ENCODE data around the gene BMF. TPM values are rescaled to one million over a fixed set of nuclear protein-coding genes. Genes with fewer than 3 reads are reported as not detected.
"Not testable (repeated sequence)": the region's sequence is repeated elsewhere in the genome, so short reads cannot be mapped to it uniquely, and the experiment has no call there.

BMF gene
- total and polyA plus RNA-seq, 2 donors (not counting 1 experiment from before 2014, with no cell fraction given) = 2.2 to 8.6 TPM

- TF ChIP-seq CTCF (conservative IDR thresholded peaks at IDR 0.05 in 1 of 2, IDR thresholded peaks at IDR 0.05 in 1 of 2; ENCODE audit: low read depth in 1 of 2, low read length in 2 of 2) (no peak), EZH2 (IDR thresholded peaks at IDR 0.05; ENCODE audit: low read length, missing control alignments) (no peak)
- H3K9ac ChIP-seq (ENCODE audit: insufficient read depth, low read length) = no peak overlapping the region
- H3K36me3 ChIP-seq (ENCODE audit: control insufficient read depth, insufficient read depth, low read length) = no peaks in the 10 kb centered on the region
Observed at GRCh38 chr15:40130118-40130517, 21.4 kb upstream of the BMF start.

GRCh38 chr15:40128766-40129660 is 20.3 kb upstream of the BMF start:
- Histone ChIP-seq H3K27me3 (ENCODE audit: control insufficient read depth, insufficient read depth, low read length) (peaks cover 3% of the 10 kb centered on the region), H3K4me2 (ENCODE audit: extremely low read depth, insufficient read depth, low read length) (no peak overlapping the region), H3K4me1 (ENCODE audit: control insufficient read depth, extremely low read depth, insufficient read depth, low read length) (no peaks in the 10 kb centered on the region), H3K79me2 (ENCODE audit: control insufficient read depth, insufficient read depth, low read length) (no peaks in the 10 kb centered on the region), H3K9ac (ENCODE audit: insufficient read depth, low read length) (no peak overlapping the region), H2AFZ (ENCODE audit: low read length) (no peak overlapping the region), H4K20me1 (ENCODE audit: control insufficient read depth, extremely low read depth, insufficient read depth, low read length) (no peaks in the 10 kb centered on the region), H3K36me3 (ENCODE audit: control insufficient read depth, insufficient read depth, low read length) (no peaks in the 10 kb centered on the region), H3K4me3 (replicated peaks in 1 of 4; ENCODE audit: control extremely low read depth in 1 of 4, insufficient read depth in 1 of 4, low read depth in 3 of 4, low read length in 4 of 4) (no peak overlapping the region), H3K27ac (ENCODE audit: insufficient read depth, low read length) (no peak overlapping the region), H3K9me3 (ENCODE audit: control insufficient read depth, insufficient read depth, low read depth, low read length) (no peaks in the 10 kb centered on the region)
- DNase-seq (ENCODE audit: low read depth in 2 of 2) = no peak
- TF ChIP-seq EZH2 (IDR thresholded peaks at IDR 0.05; ENCODE audit: low read length, missing control alignments) = no peak

More at GRCh38 chr15:40130118-40130517, 21.4 kb upstream of the BMF start:
- no peak overlapping the region for H2AFZ ChIP-seq (ENCODE audit: low read length)
- H3K79me2 ChIP-seq (ENCODE audit: control insufficient read depth, insufficient read depth, low read length) = no peaks in the 10 kb centered on the region
- no peak overlapping the region for H3K27ac ChIP-seq (ENCODE audit: insufficient read depth, low read length)
- H3K27me3 ChIP-seq (ENCODE audit: control insufficient read depth, insufficient read depth, low read length) = peaks cover 3% of the 10 kb centered on the region
- no peaks in the 10 kb centered on the region for H4K20me1 ChIP-seq (ENCODE audit: control insufficient read depth, extremely low read depth, insufficient read depth, low read length)
- H3K9me3 ChIP-seq (ENCODE audit: control insufficient read depth, insufficient read depth, low read depth, low read length) = no peaks in the 10 kb centered on the region
- no peak overlapping the region for H3K4me2 ChIP-seq (ENCODE audit: extremely low read depth, insufficient read depth, low read length)
- DNase-seq (ENCODE audit: low read depth in 2 of 2) = no peak
- no peaks in the 10 kb centered on the region for H3K4me1 ChIP-seq (ENCODE audit: control insufficient read depth, extremely low read depth, insufficient read depth, low read length)
- no peak overlapping the region for H3K4me3 ChIP-seq (replicated peaks in 1 of 4; ENCODE audit: control extremely low read depth in 1 of 4, insufficient read depth in 1 of 4, low read depth in 3 of 4, low read length in 4 of 4)

- H4K20me1 ChIP-seq (ENCODE audit: control insufficient read depth, extremely low read depth, insufficient read depth, low read length) = no peaks in the 10 kb centered on the region
- H3K27ac ChIP-seq (ENCODE audit: insufficient read depth, low read length) = no peak overlapping the region
- no peaks in the 10 kb centered on the region for H3K36me3 ChIP-seq (ENCODE audit: control insufficient read depth, insufficient read depth, low read length)
- H2AFZ ChIP-seq (ENCODE audit: low read length) = no peak overlapping the region
- TF ChIP-seq CTCF (conservative IDR thresholded peaks at IDR 0.05 in 1 of 2, IDR thresholded peaks at IDR 0.05 in 1 of 2; ENCODE audit: low read depth in 1 of 2, low read length in 2 of 2) (no peak), EZH2 (IDR thresholded peaks at IDR 0.05; ENCODE audit: low read length, missing control alignments) (no peak)
- H3K79me2 ChIP-seq (ENCODE audit: control insufficient read depth, insufficient read depth, low read length) = no peaks in the 10 kb centered on the region
- H3K9me3 ChIP-seq (ENCODE audit: control insufficient read depth, insufficient read depth, low read depth, low read length) = no peaks in the 10 kb centered on the region
- DNase-seq (ENCODE audit: low read depth in 2 of 2) = no peak
- no peak overlapping the region for H3K4me3 ChIP-seq (replicated peaks in 1 of 4; ENCODE audit: control extremely low read depth in 1 of 4, insufficient read depth in 1 of 4, low read depth in 3 of 4, low read length in 4 of 4)
- no peaks in the 10 kb centered on the region for H3K4me1 ChIP-seq (ENCODE audit: control insufficient read depth, extremely low read depth, insufficient read depth, low read length)
- H3K9ac ChIP-seq (ENCODE audit: insufficient read depth, low read length) = no peak overlapping the region
- H3K4me2 ChIP-seq (ENCODE audit: extremely low read depth, insufficient read depth, low read length) = no peak overlapping the region
- peaks cover 3% of the 10 kb centered on the region for H3K27me3 ChIP-seq (ENCODE audit: control insufficient read depth, insufficient read depth, low read length)
Observed at GRCh38 chr15:40125950-40126349, 17.3 kb upstream of the BMF start.

- not testable (repeated sequence) for H3K9me3 ChIP-seq (ENCODE audit: control insufficient read depth, insufficient read depth, low read depth, low read length); H4K20me1 ChIP-seq (ENCODE audit: control insufficient read depth, extremely low read depth, insufficient read depth, low read length); H2AFZ ChIP-seq (ENCODE audit: low read length); H3K9ac ChIP-seq (ENCODE audit: insufficient read depth, low read length); H3K36me3 ChIP-seq (ENCODE audit: control insufficient read depth, insufficient read depth, low read length); DNase-seq (ENCODE audit: low read depth in 2 of 2); H3K4me2 ChIP-seq (ENCODE audit: extremely low read depth, insufficient read depth, low read length); H3K27ac ChIP-seq (ENCODE audit: insufficient read depth, low read length); H3K79me2 ChIP-seq (ENCODE audit: control insufficient read depth, insufficient read depth, low read length); H3K4me1 ChIP-seq (ENCODE audit: control insufficient read depth, extremely low read depth, insufficient read depth, low read length); H3K27me3 ChIP-seq (ENCODE audit: control insufficient read depth, insufficient read depth, low read length); H3K4me3 ChIP-seq (replicated peaks in 1 of 4; ENCODE audit: control extremely low read depth in 1 of 4, insufficient read depth in 1 of 4, low read depth in 3 of 4, low read length in 4 of 4)
Observed at GRCh38 chr15:40124807-40125285, 16.2 kb upstream of the BMF start.

- not testable (repeated sequence) for H3K27ac ChIP-seq (ENCODE audit: insufficient read depth, low read length); H3K27me3 ChIP-seq (ENCODE audit: control insufficient read depth, insufficient read depth, low read length)
Observed at GRCh38 chr15:40124333-40124732, 15.7 kb upstream of the BMF start.

More at GRCh38 chr15:40124333-40124732, 15.7 kb upstream of the BMF start:
- not testable (repeated sequence) for H3K9me3 ChIP-seq (ENCODE audit: control insufficient read depth, insufficient read depth, low read depth, low read length); H4K20me1 ChIP-seq (ENCODE audit: control insufficient read depth, extremely low read depth, insufficient read depth, low read length); H3K79me2 ChIP-seq (ENCODE audit: control insufficient read depth, insufficient read depth, low read length); H3K4me3 ChIP-seq (replicated peaks in 1 of 4; ENCODE audit: control extremely low read depth in 1 of 4, insufficient read depth in 1 of 4, low read depth in 3 of 4, low read length in 4 of 4); H3K36me3 ChIP-seq (ENCODE audit: control insufficient read depth, insufficient read depth, low read length); DNase-seq (ENCODE audit: low read depth in 2 of 2); H3K9ac ChIP-seq (ENCODE audit: insufficient read depth, low read length); H3K4me2 ChIP-seq (ENCODE audit: extremely low read depth, insufficient read depth, low read length); H3K4me1 ChIP-seq (ENCODE audit: control insufficient read depth, extremely low read depth, insufficient read depth, low read length); H2AFZ ChIP-seq (ENCODE audit: low read length)

All from fibroblast of lung (primary cell).